IMR-90 (cell line): ENCODE measurements around the gene C11orf21. TPM values are rescaled to one million over a fixed set of nuclear protein-coding genes. Genes with fewer than 3 reads are reported as not detected.

Source experiments
- ATAC-seq: fragments of 200-7000 bp; cut with Tn5 transposase; 2 replicates; pipeline ENCODE4 v1.9.1; 2020; ENCODE audit warnings: low read depth, mild to moderate bottlenecking, moderate library complexity
- BruUV-seq: library from RNA; stranded (reverse); fragments of 400-500 nt; replicated peaks from 2 replicates; lab custom pipeline; 2021; lab: Mats Ljungman, UMichigan
- CTCF ChIA-PET: fragments of 300-600 bp; formaldehyde crosslinking; extraction: SDS; loops from one replicate; lab custom pipeline; 2021; ENCODE audit warnings: antibody characterized with exemption; lab: Yijun Ruan, JAX
- POLR2A ChIA-PET: fragments of 300-600 bp; sonication (Branson Sonifier 250); formaldehyde crosslinking; loops from one replicate; lab custom pipeline; 2022; ENCODE audit warnings: antibody characterized with exemption; ENCODE audit not compliant: unreplicated experiment; lab: Charles Lee
- DNase-seq: peaks from one replicate; pipeline ENCODE4 v3.0.0; 2013
- H2AFZ ChIP-seq: replicated peaks from 2 replicates; pipeline ENCODE3; 2013; ENCODE audit warnings: low read length, mild to moderate bottlenecking; ENCODE audit not compliant: poor library complexity
- H2AK5ac ChIP-seq: 2 replicates; pipeline ENCODE4 v1.6.1; 2013; ENCODE audit warnings: low read depth, low read length, inconsistent platforms
- H2AK9ac ChIP-seq: replicated peaks from 2 replicates; pipeline ENCODE3; 2013; ENCODE audit warnings: mild to moderate bottlenecking, low read depth, low read length, moderate library complexity; ENCODE audit not compliant: poor library complexity
- H2BK120ac ChIP-seq: 2 replicates; pipeline ENCODE4 v1.6.1; 2013; ENCODE audit warnings: low read depth, low read length, inconsistent platforms
- H2BK15ac ChIP-seq: 3 replicates; pipeline ENCODE4 v1.6.1; 2013; ENCODE audit warnings: low read depth, low read length, inconsistent platforms
- H2BK20ac ChIP-seq: 2 replicates; pipeline ENCODE4 v1.6.1; 2013; ENCODE audit warnings: low read depth, mild to moderate bottlenecking, inconsistent platforms, low read length, moderate library complexity
- H2BK5ac ChIP-seq: 2 replicates; pipeline ENCODE4 v1.6.1; 2013; ENCODE audit warnings: mild to moderate bottlenecking, low read depth, low read length, inconsistent platforms; ENCODE audit not compliant: poor library complexity, severe bottlenecking
- H3K14ac ChIP-seq: replicated peaks from 2 replicates; pipeline ENCODE4 v1.6.1; 2013; ENCODE audit warnings: low read depth, low read length, inconsistent platforms
- H3K18ac ChIP-seq: 2 replicates; pipeline ENCODE4 v1.6.1; 2013; ENCODE audit warnings: low read depth, low read length, control low read depth
- H3K23ac ChIP-seq: 2 replicates; pipeline ENCODE4 v1.6.1; 2013; ENCODE audit warnings: low read depth, low read length, inconsistent platforms
- H3K27ac ChIP-seq: 2 replicates; pipeline ENCODE4 v1.5.1; 2013; ENCODE audit warnings: mild to moderate bottlenecking, control low read depth, low read length; ENCODE audit not compliant: insufficient read depth
- H3K27me3 ChIP-seq: 2 replicates; pipeline ENCODE4 v1.6.1; 2013; ENCODE audit warnings: low read length; ENCODE audit not compliant: control insufficient read depth, insufficient read depth
- H3K36me3 ChIP-seq: 2 replicates; pipeline ENCODE4 v1.6.1; 2013; ENCODE audit warnings: low read length, mixed read lengths; ENCODE audit not compliant: control insufficient read depth, insufficient read depth
- H3K4ac ChIP-seq: 2 replicates; pipeline ENCODE4 v1.6.1; 2013; ENCODE audit warnings: low read depth, low read length, inconsistent platforms
- H3K4me1 ChIP-seq: 2 replicates; pipeline ENCODE4 v1.6.1; 2013; ENCODE audit warnings: low read length, mixed read lengths; ENCODE audit not compliant: control insufficient read depth, insufficient read depth
- H3K4me2 ChIP-seq: 2 replicates; pipeline ENCODE4 v1.6.1; 2013; ENCODE audit warnings: low read depth, mild to moderate bottlenecking, control low read depth, low read length, moderate library complexity
- H3K4me3 ChIP-seq: 2 replicates; pipeline ENCODE4 v1.5.1; 2013; ENCODE audit warnings: low read depth, mild to moderate bottlenecking, control low read depth, low read length, moderate library complexity; ENCODE audit not compliant: insufficient read depth
- H3K56ac ChIP-seq: 2 replicates; pipeline ENCODE4 v1.6.1; 2013; ENCODE audit warnings: low read length, inconsistent platforms; ENCODE audit not compliant: insufficient read depth; ENCODE audit errors: extremely low read depth
- H3K79me1 ChIP-seq, 2 experiments: 2 replicates each; pipeline ENCODE4 v1.6.1; 2013; ENCODE audit warnings: low read length in 2 of 2, inconsistent platforms in 1 of 2, low read depth in 1 of 2
- H3K9ac ChIP-seq: 2 replicates; pipeline ENCODE4 v1.6.1; 2013; ENCODE audit warnings: low read depth, low read length, control low read depth
- H3K9me1 ChIP-seq: 2 replicates; pipeline ENCODE4 v1.6.1; 2013; ENCODE audit warnings: low read length, inconsistent platforms; ENCODE audit not compliant: insufficient read depth
- H3K9me3 ChIP-seq: 2 replicates; pipeline ENCODE4 v1.6.1; 2013; ENCODE audit warnings: low read length; ENCODE audit not compliant: control insufficient read depth, insufficient read depth
- H4K20me1 ChIP-seq: 2 replicates; pipeline ENCODE4 v1.6.1; 2013; ENCODE audit warnings: low read length, inconsistent platforms; ENCODE audit not compliant: insufficient read depth
- H4K5ac ChIP-seq: 2 replicates; pipeline ENCODE4 v1.6.1; 2013; ENCODE audit warnings: mild to moderate bottlenecking, low read depth, low read length, control low read depth
- H4K8ac ChIP-seq, 2 experiments: 2 replicates each; pipeline ENCODE4 v1.6.1; 2013; ENCODE audit warnings: low read depth in 2 of 2, low read length in 2 of 2, control low read depth in 1 of 2, inconsistent platforms in 1 of 2
- H4K91ac ChIP-seq: 2 replicates; pipeline ENCODE4 v1.6.1; 2013; ENCODE audit warnings: low read depth, low read length, inconsistent platforms; ENCODE audit not compliant: insufficient read depth
- MAFK ChIP-seq: IDR thresholded peaks from 2 replicates; pipeline ENCODE4 v1.6.1; 2012; ENCODE audit warnings: low read depth, low read length, improper control_type of control experiment
- NFE2L2 ChIP-seq: fragments of 150-350 bp; IDR thresholded peaks from 2 replicates; pipeline ENCODE4 v1.6.1; 2016; ENCODE audit warnings: low read depth, mild to moderate bottlenecking, low read length
- POLR2A ChIP-seq: IDR thresholded peaks from 2 replicates; pipeline ENCODE4 v1.6.1; 2012; ENCODE audit warnings: mild to moderate bottlenecking, low read depth, low read length
- WGBS, 2 experiments: methylation state at CpG; one replicate each; pipeline versions ENCODE4 v1.1.5 to v1.1.7; 2013; ENCODE audit warnings: missing lambda C conversion rate in 2 of 2; ENCODE audit not compliant: insufficient read length in 1 of 2; ENCODE audit errors: extremely low coverage in 2 of 2; 5-methylcytosine and 5-hydroxymethylcytosine counted together
- dilution Hi-C: fragments of 300-500 bp; cut with HindIII; formaldehyde crosslinking; loops from one replicate; pipeline ENCODE4 v1.14.3; 2018; ENCODE audit warnings: low sequenced_read_pairs; ENCODE audit not compliant: unreplicated experiment
- in situ Hi-C: fragments of 300-500 bp; cut with MboI; formaldehyde crosslinking; loops from 3 replicates; pipeline ENCODE4 v1.14.3; 2019; ENCODE audit warnings: low sequenced_read_pairs, inconsistent platforms, mixed read lengths
- intact Hi-C: fragments of 100-400 bp; cut with micrococcal nuclease; formaldehyde crosslinking; loops from 2 replicates; pipeline ENCODE4 v1.10.0; 2022
- polyA plus RNA-seq, 3 experiments: library from polyadenylated mRNA; depleted of rRNA; stranded (reverse); fragments of >200 nt; gene quantifications; 2 replicates each; pipeline ENCODE4 v1.2.3, GENCODE V29; 2012; ENCODE audit warnings: low replicate concordance in 1 of 3
- total RNA-seq: library from RNA; depleted of rRNA; stranded (reverse); fragments of >200 nt; gene quantifications from 2 replicates; pipeline ENCODE4 v1.2.3, GENCODE V29; 2012

C11orf21 gene
- total and polyA plus RNA-seq, 2 of the 4 experiments (the other 2 are of a cell fraction) = not detected

- dilution Hi-C loops = no loop called here
- no peak for ATAC-seq
- POLR2A ChIA-PET = no interaction called here
Observed at GRCh38 chr11:2248762-2249161, 53.0 kb downstream of the C11orf21 start.

More at GRCh38 chr11:2248762-2249161, 53.0 kb downstream of the C11orf21 start:
- no peak overlapping the region for H2AFZ ChIP-seq
- TF ChIP-seq MAFK (no peak), POLR2A (no peak), NFE2L2 (no peak)
- H4K20me1 ChIP-seq = no peaks in the 10 kb centered on the region
- no peaks in the 10 kb centered on the region for H3K9me1 ChIP-seq
- H2BK120ac ChIP-seq = no peak overlapping the region
- in situ Hi-C loops (no loop called here), intact Hi-C loops (no loop called here)
- H2BK15ac ChIP-seq = no peak overlapping the region
- no peak overlapping the region for H4K8ac ChIP-seq
- no peaks in the 10 kb centered on the region for H3K9me3 ChIP-seq
- H2BK5ac ChIP-seq = no peak overlapping the region
- no peak overlapping the region for H3K4ac ChIP-seq
- H3K14ac ChIP-seq = no peak overlapping the region
- H3K79me1 ChIP-seq = no peaks in the 10 kb centered on the region
- H4K91ac ChIP-seq = no peak overlapping the region
- no peak overlapping the region for H3K23ac ChIP-seq
- WGBS, 2 experiments = 93% methylated on average over 2 of the region's 7 CpGs; no CpG with 5 or more reads in 1 of the 2 experiments
- H3K27me3 ChIP-seq = peaks cover 32% of the 10 kb centered on the region
- CTCF ChIA-PET = no interaction called here
- H3K18ac ChIP-seq = no peak overlapping the region
- H2BK20ac ChIP-seq = no peak overlapping the region
- BruUV-seq = no TSS peak
- H3K56ac ChIP-seq = no peak overlapping the region
- no peaks in the 10 kb centered on the region for H3K36me3 ChIP-seq
- no peak overlapping the region for H3K9ac ChIP-seq
- no peak for DNase-seq
- H3K4me3 ChIP-seq = no peak overlapping the region
- H3K4me2 ChIP-seq = no peak overlapping the region
- no peak overlapping the region for H2AK9ac ChIP-seq
- no peak overlapping the region for H4K5ac ChIP-seq
- H3K4me1 ChIP-seq = no peaks in the 10 kb centered on the region
- no peak overlapping the region for H2AK5ac ChIP-seq
- H3K27ac ChIP-seq = no peak overlapping the region
